ENCODE results near the gene SON.
"Not testable (repeated sequence)": the region's sequence is repeated elsewhere in the genome, so short reads cannot be mapped to it uniquely, and the experiment has no call there.

Gene SON

GRCh38 chr21:33566514-33566913 is 23.7 kb downstream of the SON start:
- DNase-seq: no peak

- no peak for DNase-seq
These were observed 25.1 kb downstream of the SON start for GRCh38 chr21:33567914-33568313.

- DNase-seq: no peak
These were observed 25.6 kb downstream of the SON start for GRCh38 chr21:33568448-33568847.

- no peak for DNase-seq
These were observed 27.2 kb downstream of the SON start for GRCh38 chr21:33569991-33570390.

- no peak for DNase-seq
These were observed 29.5 kb downstream of the SON start for GRCh38 chr21:33572350-33572749.

GRCh38 chr21:33576741-33577141 is 33.9 kb downstream of the SON start:
- not testable (repeated sequence) for DNase-seq

- no peak for DNase-seq
These were observed 35.4 kb downstream of the SON start for GRCh38 chr21:33578214-33578613.

GRCh38 chr21:33578959-33579542 is 36.2 kb downstream of the SON start:
- DNase-seq: no peak

GRCh38 chr21:33584455-33584854 is 41.6 kb downstream of the SON start:
- no peak for DNase-seq

- DNase-seq: no peak
These were observed 44.1 kb downstream of the SON start for GRCh38 chr21:33586927-33587326.

GRCh38 chr21:33587792-33588484 is 45.1 kb downstream of the SON start:
- DNase-seq: peak in 29 of 58 donors; percentile 8 to 59 (median 36)

- peak in 57 of 58 donors; percentile 25 to 90 (median 79) for DNase-seq
These were observed 45.9 kb downstream of the SON start, which contains the start of gene DONSON for GRCh38 chr21:33588485-33589335. Gene DONSON (minus strand): TSS chr21:33588684. CDS start chr21:33588641, 43 bp downstream.

- no peak for DNase-seq
These were observed 55.2 kb downstream of the SON start for GRCh38 chr21:33598051-33598450.

GRCh38 chr21:33608559-33608958 is 65.7 kb downstream of the SON start:
- DNase-seq: no peak

GRCh38 chr21:33611006-33611744 is 68.3 kb downstream of the SON start:
- no peak for DNase-seq

- DNase-seq: not testable (repeated sequence)
These were observed 74.7 kb downstream of the SON start for GRCh38 chr21:33617565-33617964.

GRCh38 chr21:33618407-33618806 is 75.6 kb downstream of the SON start:
- no peak for DNase-seq

- DNase-seq: no peak
These were observed 76.9 kb downstream of the SON start for GRCh38 chr21:33619726-33620125.

- DNase-seq: no peak
These were observed 79.4 kb downstream of the SON start for GRCh38 chr21:33622253-33622652.

GRCh38 chr21:33626151-33626550 is 83.3 kb downstream of the SON start:
- not testable (repeated sequence) for DNase-seq

Data from anterior cingulate cortex (tissue), 58 donors.